Stimulated activated CD4-positive, alpha-beta T cell treated with anti-CD3 and anti-CD28 coated beads, Interleukin-4, amount 100 ng/mL, for 24 hours (primary cell): ENCODE measurements around the gene ADGRG3.
"Not testable (repeated sequence)": the region's sequence is repeated elsewhere in the genome, so short reads cannot be mapped to it uniquely, and the experiment has no call there.

Experiments used
- DNase-seq: peaks from one replicate; pipeline ENCODE4 v3.0.0-alpha.2; 2020

Gene ADGRG3

GRCh38 chr16:57663917-57664661, 4.0 kb upstream of the ADGRG3 start:
- no peak for DNase-seq

- DNase-seq = no peak
Measured at GRCh38 chr16:57664662-57665025, 3.5 kb upstream of the ADGRG3 start.

- no peak for DNase-seq
Measured at GRCh38 chr16:57665541-57665940, 2.6 kb upstream of the ADGRG3 start.

- DNase-seq = no peak
Measured at GRCh38 chr16:57666353-57667047, 1.6 kb upstream of the ADGRG3 start.

GRCh38 chr16:57667048-57667525, 1.0 kb upstream of the ADGRG3 start:
- DNase-seq = no peak

- no peak for DNase-seq
Measured at GRCh38 chr16:57667526-57668262, 412 bp upstream of the ADGRG3 start.

- no peak for DNase-seq
Measured at GRCh38 chr16:57668630-57669475, 747 bp downstream of the ADGRG3 start.

- DNase-seq = no peak
Measured at GRCh38 chr16:57669476-57670162, 1.5 kb downstream of the ADGRG3 start.

- DNase-seq = no peak
Measured at GRCh38 chr16:57670196-57670595, 2.1 kb downstream of the ADGRG3 start.

- not testable (repeated sequence) for DNase-seq
Measured at GRCh38 chr16:57671451-57671850, 3.3 kb downstream of the ADGRG3 start.

- no peak for DNase-seq
Measured at GRCh38 chr16:57672416-57672815, 4.3 kb downstream of the ADGRG3 start.

- DNase-seq = no peak
Measured at GRCh38 chr16:57672824-57673223, 4.7 kb downstream of the ADGRG3 start.

GRCh38 chr16:57675741-57676551, 7.8 kb downstream of the ADGRG3 start:
- no peak for DNase-seq

GRCh38 chr16:57676553-57677085, 8.5 kb downstream of the ADGRG3 start:
- no peak for DNase-seq

GRCh38 chr16:57677622-57678369, 9.7 kb downstream of the ADGRG3 start:
- DNase-seq = no peak

GRCh38 chr16:57679016-57679415, 10.9 kb downstream of the ADGRG3 start:
- DNase-seq = no peak

- DNase-seq = no peak
Measured at GRCh38 chr16:57679767-57680482, 11.8 kb downstream of the ADGRG3 start.

GRCh38 chr16:57680842-57681375, 12.8 kb downstream of the ADGRG3 start:
- DNase-seq = no peak
